GM13977 (cell line): ENCODE measurements around the gene NCKAP1.

Experiments used
- DNase-seq: peaks from one replicate; pipeline ENCODE4 v3.0.0; 2012; ENCODE audit warnings: low spot score
- CTCF ChIP-seq: IDR thresholded peaks from 2 replicates; pipeline ENCODE4 v1.5.1; 2012; ENCODE audit warnings: mild to moderate bottlenecking, control low read depth; ENCODE audit not compliant: insufficient read depth; ENCODE audit errors: extremely low read depth, missing control alignments
- in situ Hi-C: fragments of 300-500 bp; cut with MboI; formaldehyde crosslinking; loops from one replicate; pipeline ENCODE4 v1.12.0; 2022; ENCODE audit warnings: low sequenced_read_pairs, low pct_unique_long_range_greater_than_20kb, mixed read lengths, inconsistent platforms; ENCODE audit not compliant: unreplicated experiment

NCKAP1 gene

GRCh38 chr2:182906454-182906853 is 131.8 kb downstream of the NCKAP1 start:
- in situ Hi-C loops = no loop called here
- no peak for DNase-seq
- TF ChIP-seq CTCF = no peak

DNA sequence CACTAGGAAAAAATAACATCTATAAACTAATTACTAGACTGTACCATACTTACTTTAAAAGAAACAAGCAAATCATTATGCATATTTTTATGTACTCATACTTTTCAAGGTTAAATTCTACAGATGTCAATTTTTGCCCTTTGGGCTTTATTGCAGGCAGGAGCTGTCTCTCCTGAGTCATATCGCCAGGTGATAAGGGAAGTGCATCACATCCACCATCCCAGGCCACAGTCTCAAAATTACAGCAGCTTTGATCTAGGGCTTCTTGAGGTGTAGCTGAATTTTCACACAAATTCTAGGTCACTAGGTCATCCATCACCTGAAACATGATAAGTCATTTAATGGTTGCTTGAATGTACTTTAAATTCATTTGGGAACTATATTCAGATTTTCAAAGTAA is 133.4 kb downstream of the NCKAP1 start:
- no peak for TF ChIP-seq CTCF
- in situ Hi-C loops = no loop called here
- no peak for DNase-seq

DNA sequence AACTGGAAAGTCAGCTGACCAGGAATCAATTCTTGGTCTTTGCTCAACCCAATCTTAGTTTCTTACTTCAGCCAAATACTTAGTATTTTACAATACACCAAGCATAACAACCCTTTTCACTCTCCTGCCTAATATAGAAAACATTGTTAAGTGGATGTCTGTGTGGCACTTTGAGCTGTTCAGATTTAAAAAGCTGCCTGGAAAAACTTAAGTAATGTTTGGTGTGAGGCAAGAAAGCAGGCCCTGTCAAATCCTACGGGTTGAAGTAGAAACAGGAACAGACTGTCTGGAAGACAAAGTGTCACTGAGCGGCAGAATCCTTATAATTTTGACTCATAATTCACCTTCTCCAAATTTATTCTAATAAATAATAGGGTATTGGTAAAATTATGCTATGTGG is 134.7 kb downstream of the NCKAP1 start:
- in situ Hi-C loops = no loop called here
- no peak for TF ChIP-seq CTCF
- no peak for DNase-seq

GRCh38 chr2:182901748-182902147 is 136.5 kb downstream of the NCKAP1 start:
- no peak for TF ChIP-seq CTCF
- DNase-seq = no peak
- in situ Hi-C loops = no loop called here

DNA sequence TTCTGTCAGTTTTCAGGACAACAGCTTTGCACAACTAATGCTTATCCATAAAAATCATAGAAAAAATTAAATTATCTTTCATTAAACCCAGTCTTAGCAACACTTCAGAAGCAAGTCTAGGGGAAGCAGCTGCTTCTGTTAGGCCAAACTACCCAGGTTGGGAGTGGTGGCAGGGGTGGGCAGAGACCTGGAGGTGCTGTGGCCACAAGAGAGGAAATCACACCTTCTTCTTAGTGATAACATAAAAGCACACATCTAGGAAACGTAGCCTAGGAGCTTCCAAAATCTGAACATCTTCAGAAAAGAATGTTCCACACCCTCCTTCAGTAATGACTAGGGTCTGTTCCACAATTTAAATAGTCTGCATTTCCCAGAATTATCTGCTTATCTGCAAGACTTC is 139.5 kb downstream of the NCKAP1 start:
- in situ Hi-C loops = no loop called here
- DNase-seq = no peak
- TF ChIP-seq CTCF = no peak

- TF ChIP-seq CTCF = no peak
- in situ Hi-C loops = no loop called here
Observed at GRCh38 chr2:182897137-182897536, 141.1 kb downstream of the NCKAP1 start.

DNA sequence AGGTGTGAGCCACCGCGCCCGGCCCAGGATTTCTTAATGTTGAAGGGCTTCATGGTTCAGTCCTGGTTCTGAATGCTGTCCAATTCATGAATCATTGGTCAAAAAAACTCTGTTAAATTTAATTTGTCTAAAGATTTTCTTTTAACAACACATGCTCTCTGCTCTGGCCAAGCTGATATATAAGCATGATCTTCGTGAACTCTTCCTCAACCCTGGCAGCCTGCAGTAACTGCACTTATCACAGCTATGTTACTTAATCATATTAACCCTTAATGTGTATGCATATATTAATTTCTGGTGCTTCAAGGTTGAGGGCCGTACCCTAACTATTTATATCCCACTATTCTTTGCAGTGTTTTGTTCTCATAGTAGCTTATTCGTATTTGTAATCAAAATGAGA is 142.5 kb downstream of the NCKAP1 start:
- no peak for DNase-seq
- in situ Hi-C loops = no loop called here
- no peak for TF ChIP-seq CTCF

More at GRCh38 chr2:182897137-182897536, 141.1 kb downstream of the NCKAP1 start:
- DNase-seq = no peak
